ENCODE data around the gene ELK1. TPM values are rescaled to one million over a fixed set of nuclear protein-coding genes. Genes with fewer than 3 reads are reported as not detected.

Gene ELK1
- total RNA-seq, 1 experiment from 2014 or later: 57.0 TPM

DNA sequence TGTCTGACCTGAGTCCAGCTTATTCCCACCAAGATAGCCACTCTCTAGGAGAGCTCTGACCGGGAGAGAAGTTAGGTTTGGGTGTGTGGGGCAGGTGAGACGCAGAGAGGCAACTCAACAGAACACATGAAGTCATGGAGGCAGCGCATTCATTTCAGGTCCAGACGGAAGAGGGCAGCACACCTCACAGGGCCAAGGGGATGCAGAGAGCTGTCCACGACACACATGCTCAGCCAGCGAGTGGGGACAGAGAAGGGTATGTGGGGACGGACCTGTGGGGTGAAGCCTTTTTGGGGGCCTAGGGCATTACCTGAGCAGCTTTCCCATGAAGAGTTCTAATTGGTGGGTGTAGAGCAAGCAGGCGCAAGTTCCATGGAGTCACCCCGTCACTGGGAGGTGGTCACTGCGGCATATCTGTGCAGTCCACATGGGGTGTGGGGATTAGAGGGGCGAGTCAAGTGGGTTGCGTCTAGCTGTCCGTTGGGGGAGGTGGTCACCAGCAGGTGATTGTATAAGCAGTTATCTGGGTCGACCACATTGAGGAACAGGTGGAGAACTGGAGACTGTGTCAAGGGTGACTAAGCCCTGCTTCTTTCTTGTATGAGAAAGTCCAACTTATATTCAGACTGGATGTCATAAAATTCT is 32.9 kb upstream of the ELK1 start:
- RAD21 ChIA-PET (ENCODE audit: low non-redundant PET in 1 of 2, low total read pairs in 2 of 2, uncharacterized antibody in 2 of 2, unreplicated experiment in 2 of 2): no interaction called here
- POLR2A ChIA-PET: no interaction called here
- no peak overlapping the region for H3K27ac ChIP-seq (ENCODE audit: low read depth, low read length)
- no peaks in the 10 kb centered on the region for H3K27me3 ChIP-seq (ENCODE audit: insufficient read depth, low read length)
- no peak for ATAC-seq
- H3K4me1 ChIP-seq (ENCODE audit: control insufficient read depth in 1 of 2, insufficient read depth in 2 of 2, low read length in 2 of 2): no peaks in the 10 kb centered on the region
- H3K36me3 ChIP-seq (ENCODE audit: control insufficient read depth in 1 of 2, insufficient read depth in 2 of 2, low read length in 2 of 2): no peaks in the 10 kb centered on the region
- H3K9ac ChIP-seq (ENCODE audit: low read length): no peak overlapping the region
- intact Hi-C loops (cut with micrococcal nuclease): no loop called here
- no peak for TF ChIP-seq ZNF274 (IDR thresholded peaks at IDR 0.05; ENCODE audit: low read depth, low read length)
- TF ChIP-seq, protein P1, sequence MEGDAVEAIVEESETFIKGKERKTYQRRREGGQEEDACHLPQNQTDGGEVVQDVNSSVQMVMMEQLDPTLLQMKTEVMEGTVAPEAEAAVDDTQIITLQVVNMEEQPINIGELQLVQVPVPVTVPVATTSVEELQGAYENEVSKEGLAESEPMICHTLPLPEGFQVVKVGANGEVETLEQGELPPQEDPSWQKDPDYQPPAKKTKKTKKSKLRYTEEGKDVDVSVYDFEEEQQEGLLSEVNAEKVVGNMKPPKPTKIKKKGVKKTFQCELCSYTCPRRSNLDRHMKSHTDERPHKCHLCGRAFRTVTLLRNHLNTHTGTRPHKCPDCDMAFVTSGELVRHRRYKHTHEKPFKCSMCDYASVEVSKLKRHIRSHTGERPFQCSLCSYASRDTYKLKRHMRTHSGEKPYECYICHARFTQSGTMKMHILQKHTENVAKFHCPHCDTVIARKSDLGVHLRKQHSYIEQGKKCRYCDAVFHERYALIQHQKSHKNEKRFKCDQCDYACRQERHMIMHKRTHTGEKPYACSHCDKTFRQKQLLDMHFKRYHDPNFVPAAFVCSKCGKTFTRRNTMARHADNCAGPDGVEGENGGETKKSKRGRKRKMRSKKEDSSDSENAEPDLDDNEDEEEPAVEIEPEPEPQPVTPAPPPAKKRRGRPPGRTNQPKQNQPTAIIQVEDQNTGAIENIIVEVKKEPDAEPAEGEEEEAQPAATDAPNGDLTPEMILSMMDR (IDR thresholded peaks at IDR 0.05 in 2 of 3, conservative IDR thresholded peaks at IDR 0.05 in 1 of 3; ENCODE audit: borderline replicate concordance in 1 of 3, insufficient read depth in 1 of 3, low read depth in 2 of 3, low read length in 2 of 3): no peak
- TF ChIP-seq, protein P2, sequence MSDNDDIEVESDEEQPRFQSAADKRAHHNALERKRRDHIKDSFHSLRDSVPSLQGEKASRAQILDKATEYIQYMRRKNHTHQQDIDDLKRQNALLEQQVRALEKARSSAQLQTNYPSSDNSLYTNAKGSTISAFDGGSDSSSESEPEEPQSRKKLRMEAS (IDR thresholded peaks at IDR 0.05): no peak
- no peak for TF ChIP-seq SP1 (IDR thresholded peaks at IDR 0.05; ENCODE audit: low read depth)
- no peak for TF ChIP-seq TCF7L2 (IDR thresholded peaks at IDR 0.05; ENCODE audit: borderline replicate concordance, extremely low read depth, insufficient read depth, insufficient read length)
- TF ChIP-seq POLR2A (IDR thresholded peaks at IDR 0.05; ENCODE audit: borderline replicate concordance, extremely low read depth, insufficient read depth, insufficient read length): no peak
- TF ChIP-seq CEBPB (IDR thresholded peaks at IDR 0.05; ENCODE audit: low read depth): no peak
- no peak for TF ChIP-seq EZH2phosphoT487 (IDR thresholded peaks at IDR 0.05; ENCODE audit: borderline replicate concordance)
- TF ChIP-seq YY1 (IDR thresholded peaks at IDR 0.05; ENCODE audit: extremely low read depth, insufficient replicate concordance, low read depth, low read length): no peak
- no peak for TF ChIP-seq ELF1 (IDR thresholded peaks at IDR 0.05; ENCODE audit: borderline replicate concordance, low read depth)
- no peak for TF ChIP-seq JUND (IDR thresholded peaks at IDR 0.05)
- no peak for TF ChIP-seq ZFX (IDR thresholded peaks at IDR 0.05)
- no peak for TF ChIP-seq CBX3 (IDR thresholded peaks at IDR 0.05; ENCODE audit: low read depth)
- TF ChIP-seq POLR2AphosphoS5 (IDR thresholded peaks at IDR 0.05; ENCODE audit: low read depth, low read length): no peak
- TF ChIP-seq, protein P3, sequence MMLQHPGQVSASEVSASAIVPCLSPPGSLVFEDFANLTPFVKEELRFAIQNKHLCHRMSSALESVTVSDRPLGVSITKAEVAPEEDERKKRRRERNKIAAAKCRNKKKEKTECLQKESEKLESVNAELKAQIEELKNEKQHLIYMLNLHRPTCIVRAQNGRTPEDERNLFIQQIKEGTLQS (IDR thresholded peaks at IDR 0.05): no peak
- no peak for TF ChIP-seq SIN3A (IDR thresholded peaks at IDR 0.05; ENCODE audit: low read depth)
- TF ChIP-seq EZH2 (IDR thresholded peaks at IDR 0.05): no peak
- TF ChIP-seq, protein P4, sequence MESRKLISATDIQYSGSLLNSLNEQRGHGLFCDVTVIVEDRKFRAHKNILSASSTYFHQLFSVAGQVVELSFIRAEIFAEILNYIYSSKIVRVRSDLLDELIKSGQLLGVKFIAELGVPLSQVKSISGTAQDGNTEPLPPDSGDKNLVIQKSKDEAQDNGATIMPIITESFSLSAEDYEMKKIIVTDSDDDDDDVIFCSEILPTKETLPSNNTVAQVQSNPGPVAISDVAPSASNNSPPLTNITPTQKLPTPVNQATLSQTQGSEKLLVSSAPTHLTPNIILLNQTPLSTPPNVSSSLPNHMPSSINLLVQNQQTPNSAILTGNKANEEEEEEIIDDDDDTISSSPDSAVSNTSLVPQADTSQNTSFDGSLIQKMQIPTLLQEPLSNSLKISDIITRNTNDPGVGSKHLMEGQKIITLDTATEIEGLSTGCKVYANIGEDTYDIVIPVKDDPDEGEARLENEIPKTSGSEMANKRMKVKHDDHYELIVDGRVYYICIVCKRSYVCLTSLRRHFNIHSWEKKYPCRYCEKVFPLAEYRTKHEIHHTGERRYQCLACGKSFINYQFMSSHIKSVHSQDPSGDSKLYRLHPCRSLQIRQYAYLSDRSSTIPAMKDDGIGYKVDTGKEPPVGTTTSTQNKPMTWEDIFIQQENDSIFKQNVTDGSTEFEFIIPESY (IDR thresholded peaks at IDR 0.05; ENCODE audit: extremely low read depth, insufficient replicate concordance, low read length): no peak
- TF ChIP-seq, protein P5, sequence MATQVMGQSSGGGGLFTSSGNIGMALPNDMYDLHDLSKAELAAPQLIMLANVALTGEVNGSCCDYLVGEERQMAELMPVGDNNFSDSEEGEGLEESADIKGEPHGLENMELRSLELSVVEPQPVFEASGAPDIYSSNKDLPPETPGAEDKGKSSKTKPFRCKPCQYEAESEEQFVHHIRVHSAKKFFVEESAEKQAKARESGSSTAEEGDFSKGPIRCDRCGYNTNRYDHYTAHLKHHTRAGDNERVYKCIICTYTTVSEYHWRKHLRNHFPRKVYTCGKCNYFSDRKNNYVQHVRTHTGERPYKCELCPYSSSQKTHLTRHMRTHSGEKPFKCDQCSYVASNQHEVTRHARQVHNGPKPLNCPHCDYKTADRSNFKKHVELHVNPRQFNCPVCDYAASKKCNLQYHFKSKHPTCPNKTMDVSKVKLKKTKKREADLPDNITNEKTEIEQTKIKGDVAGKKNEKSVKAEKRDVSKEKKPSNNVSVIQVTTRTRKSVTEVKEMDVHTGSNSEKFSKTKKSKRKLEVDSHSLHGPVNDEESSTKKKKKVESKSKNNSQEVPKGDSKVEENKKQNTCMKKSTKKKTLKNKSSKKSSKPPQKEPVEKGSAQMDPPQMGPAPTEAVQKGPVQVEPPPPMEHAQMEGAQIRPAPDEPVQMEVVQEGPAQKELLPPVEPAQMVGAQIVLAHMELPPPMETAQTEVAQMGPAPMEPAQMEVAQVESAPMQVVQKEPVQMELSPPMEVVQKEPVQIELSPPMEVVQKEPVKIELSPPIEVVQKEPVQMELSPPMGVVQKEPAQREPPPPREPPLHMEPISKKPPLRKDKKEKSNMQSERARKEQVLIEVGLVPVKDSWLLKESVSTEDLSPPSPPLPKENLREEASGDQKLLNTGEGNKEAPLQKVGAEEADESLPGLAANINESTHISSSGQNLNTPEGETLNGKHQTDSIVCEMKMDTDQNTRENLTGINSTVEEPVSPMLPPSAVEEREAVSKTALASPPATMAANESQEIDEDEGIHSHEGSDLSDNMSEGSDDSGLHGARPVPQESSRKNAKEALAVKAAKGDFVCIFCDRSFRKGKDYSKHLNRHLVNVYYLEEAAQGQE (IDR thresholded peaks at IDR 0.05; ENCODE audit: low read depth): no peak
- no TSS peak for BruUV-seq (replicated peaks)
- H3K79me2 ChIP-seq (ENCODE audit: insufficient read depth, low read length): no peaks in the 10 kb centered on the region
- no peak overlapping the region for H3K4me2 ChIP-seq (ENCODE audit: low read length)
- DNase-seq (ENCODE audit: low read depth, low spot score): no peak
- H3K9me2 ChIP-seq (ENCODE audit: insufficient read depth): no peaks in the 10 kb centered on the region
- no peaks in the 10 kb centered on the region for H4K20me1 ChIP-seq (ENCODE audit: insufficient read depth)
- H3K9me3 ChIP-seq (ENCODE audit: control insufficient read depth in 1 of 2, insufficient read depth in 1 of 2, low read depth in 1 of 2, low read length in 2 of 2): no peaks in the 10 kb centered on the region
- no peak overlapping the region for H3K4me3 ChIP-seq (replicated peaks in 1 of 2; ENCODE audit: low read depth in 1 of 2, low read length in 2 of 2)
- CTCF ChIA-PET: no interaction called here
- H2AFZ ChIP-seq (ENCODE audit: low read depth, low read length, poor library complexity, severe bottlenecking): no peak overlapping the region
